ENCODE results near the gene TBX1. TPM values are rescaled to one million over a fixed set of nuclear protein-coding genes. Genes with fewer than 3 reads are reported as not detected.

Gene TBX1
- total and polyA plus RNA-seq, 2 of the 8 experiments (the other 6 are each of a cell fraction or from before 2014, with no cell fraction given), result 0.28 TPM; not detected in 1

- peak overlapping the region; percentile 97; the same call in 1 of the 2 replicates for H2BK12ac ChIP-seq (ENCODE audit: low read depth, low read length)
- no peak overlapping the region for H3K14ac ChIP-seq (ENCODE audit: insufficient read length)
- H3K27ac ChIP-seq (ENCODE audit: low read depth, low read length), result no peak overlapping the region
- H3K56ac ChIP-seq (replicated peaks; ENCODE audit: insufficient read length, low read depth, low read length), result no peak overlapping the region
- no peak overlapping the region for H3K23ac ChIP-seq (ENCODE audit: insufficient read length)
- H2BK20ac ChIP-seq (ENCODE audit: low read length), result no peak overlapping the region
- peak overlapping the region; percentile 82 for H4K8ac ChIP-seq (ENCODE audit: extremely low read depth, insufficient read depth, low read length)
- DNase-seq (ENCODE audit: low read depth in 1 of 2, low spot score in 2 of 2) (peak in 1 of 2 experiments; percentile 97), FAIRE-seq (no peak)
- no peaks in the 10 kb centered on the region for H3K23me2 ChIP-seq (ENCODE audit: low read depth, low read length)
- H3K4me3 ChIP-seq (ENCODE audit: extremely low read depth in 1 of 4, insufficient read depth in 2 of 4, low read depth in 3 of 4, low read length in 4 of 4), result peak overlapping the region in 3 of 4 experiments; percentile 13 to 49 (median 29); a peak in 4 of 8 replicates
- POLR2A ChIA-PET (ENCODE audit: partially characterized antibody), result interaction anchor here (0.6 to 1.2 kb wide), 4 partner anchors 17 to 223 kb away, joined by 3 read pairs; no protein-coding TSS in a partner anchor
- H3K4me2 ChIP-seq (ENCODE audit: insufficient read depth in 1 of 2, low read depth in 2 of 2, low read length in 2 of 2), result peak overlapping the region in 1 of 2 experiments; percentile 79; a peak in 3 of 4 replicates
- CTCF ChIA-PET (ENCODE audit: partially characterized antibody), result interaction anchor here (0.6 to 7.0 kb wide), 66 partner anchors 10 to 1950 kb away, joined by 3 to 168 read pairs (median 4); no protein-coding TSS in a partner anchor
- 0 out of 2 replicates have a peak overlapping the region, but pooled peaks have one; percentile 60 for H2BK5ac ChIP-seq (ENCODE audit: low read depth, low read length)
- no peaks in the 10 kb centered on the region for H3K79me2 ChIP-seq (ENCODE audit: control insufficient read depth in 1 of 2, insufficient read depth in 2 of 2, low read length in 2 of 2)
- no peak overlapping the region for H2AFZ ChIP-seq (ENCODE audit: low read length)
- peak overlapping the region; percentile 99; the same call in 1 of the 2 replicates for H2BK15ac ChIP-seq (ENCODE audit: low read length)
- H2AK5ac ChIP-seq (ENCODE audit: low read depth, low read length), result no peak overlapping the region
- H3K4ac ChIP-seq (replicated peaks; ENCODE audit: insufficient read length, low read depth, low read length), result no peak overlapping the region
- H4K20me1 ChIP-seq (replicated peaks in 1 of 2; ENCODE audit: control insufficient read depth in 1 of 2, insufficient read depth in 2 of 2, low read length in 2 of 2), result peaks cover 0 to 11% of the 10 kb centered on the region in 2 experiments
- peak overlapping the region; percentile 61 for H4K5ac ChIP-seq (ENCODE audit: insufficient read length, low read depth, low read length)
- H4K91ac ChIP-seq (replicated peaks; ENCODE audit: insufficient read length, low read length), result peak overlapping the region; percentile 93
- H2BK120ac ChIP-seq (replicated peaks; ENCODE audit: low read depth, low read length), result no peak overlapping the region
- no peak overlapping the region for H3K18ac ChIP-seq (ENCODE audit: extremely low read depth, low read length)
- H3K27me3 ChIP-seq (replicated peaks in 1 of 4; ENCODE audit: control insufficient read depth in 3 of 4, extremely low read depth in 1 of 4, insufficient read depth in 3 of 4, low read length in 3 of 4), result peaks cover 16 to 46% (median 40%) of the 10 kb centered on the region in 4 experiments
- H3K79me1 ChIP-seq (ENCODE audit: low read depth, low read length), result no peaks in the 10 kb centered on the region
- H3K9ac ChIP-seq (replicated peaks in 1 of 4; ENCODE audit: extremely low read depth in 1 of 4, low read depth in 3 of 4, low read length in 3 of 4), result no peak overlapping the region
- H3K9me3 ChIP-seq (ENCODE audit: insufficient read depth in 2 of 2, low read depth in 1 of 2, low read length in 1 of 2), result no peaks in the 10 kb centered on the region
- 15% methylated on average over 46 of the region's 48 CpGs; no CpG with 5 or more reads in 1 of the 2 experiments for WGBS, 2 experiments (ENCODE audit: extremely low coverage in 1 of 2, insufficient coverage in 1 of 2, insufficient read length in 1 of 2, insufficient replicate concordance in 2 of 2, low coverage in 1 of 2, low lambda C conversion rate in 2 of 2, missing lambda C conversion rate in 1 of 2)
- H3K4me1 ChIP-seq (replicated peaks in 1 of 4; ENCODE audit: control insufficient read depth in 3 of 4, insufficient read depth in 4 of 4, low read length in 3 of 4), result peaks cover 0 to 4% (median 2%) of the 10 kb centered on the region in 4 experiments; a peak in 2 of 7 replicates
- no peaks in the 10 kb centered on the region for H3K36me3 ChIP-seq (ENCODE audit: control insufficient read depth in 2 of 4, insufficient read depth in 4 of 4, low read length in 3 of 4)
- no peak for TF ChIP-seq POLR2A (IDR thresholded peaks at IDR 0.05; ENCODE audit: control extremely low read depth in 1 of 2, low read depth in 2 of 2, low read length in 2 of 2)
- no peak for TF ChIP-seq SP4 (IDR thresholded peaks at IDR 0.05; ENCODE audit: low read length)
- TF ChIP-seq SRF (IDR thresholded peaks at IDR 0.05; ENCODE audit: low read depth, low read length), result no peak
- TF ChIP-seq JUN (IDR thresholded peaks at IDR 0.05; ENCODE audit: low read depth, low read length), result no peak
- TF ChIP-seq SAP30 (IDR thresholded peaks at IDR 0.05; ENCODE audit: insufficient read depth, insufficient replicate concordance, low read length), result no peak
- TF ChIP-seq CBX5 (IDR thresholded peaks at IDR 0.05; ENCODE audit: low read depth, low read length), result no peak
- TF ChIP-seq SIRT6 (IDR thresholded peaks at IDR 0.05; ENCODE audit: low read length), result no peak
- TF ChIP-seq RBBP5 (IDR thresholded peaks at IDR 0.05; ENCODE audit: borderline replicate concordance, low read depth, low read length), result no peak
- TF ChIP-seq SIX5 (IDR thresholded peaks at IDR 0.05; ENCODE audit: low read depth, low read length), result no peak
- TF ChIP-seq CHD1 (IDR thresholded peaks at IDR 0.05; ENCODE audit: low read depth, low read length), result no peak
- TF ChIP-seq TAF1 (IDR thresholded peaks at IDR 0.05; ENCODE audit: low read depth, low read length), result no peak
- TF ChIP-seq KDM5A (IDR thresholded peaks at IDR 0.05; ENCODE audit: low read length), result no peak
- no peak for TF ChIP-seq BRCA1 (IDR thresholded peaks at IDR 0.05; ENCODE audit: low read depth, low read length)
- TF ChIP-seq CEBPB (IDR thresholded peaks at IDR 0.05; ENCODE audit: low read depth, low read length), result no peak
Observed at GRCh38 chr22:19730655-19731360, 29.8 kb upstream of the TBX1 start.
